PC-9 (cell line): ENCODE measurements around the gene WNK2. TPM values are rescaled to one million over a fixed set of nuclear protein-coding genes. Genes with fewer than 3 reads are reported as not detected.

ENCODE experiments used
- BruUV-seq: library from RNA; stranded (reverse); fragments of 400-500 nt; replicated peaks from 2 replicates; lab custom pipeline; 2021; lab: Mats Ljungman, UMichigan
- CTCF ChIA-PET: fragments of 300-600 bp; sonication (Branson Sonifier 250); formaldehyde crosslinking; loops from one replicate; lab custom pipeline; 2022; ENCODE audit warnings: antibody characterized with exemption; lab: Charles Lee
- POLR2A ChIA-PET: fragments of 300-600 bp; sonication (Branson Sonifier 250); formaldehyde crosslinking; loops from one replicate; lab custom pipeline; 2022; ENCODE audit warnings: antibody characterized with exemption; ENCODE audit not compliant: unreplicated experiment; lab: Charles Lee
- DNase-seq, 2 experiments: peaks; one replicate each; pipeline versions ENCODE4 v3.0.0 to v3.0.0-alpha.2; 2015 to 2022; ENCODE audit warnings: mixed read lengths in 1 of 2
- H2AFZ ChIP-seq: fragments of 200-600 bp; sonication (generic); 2 replicates; pipeline ENCODE4 v1.8.1; 2017; ENCODE audit warnings: antibody characterized with exemption
- H3F3A ChIP-seq: fragments of 200-600 bp; sonication (generic); 2 replicates; pipeline ENCODE4 v1.8.1; 2017; ENCODE audit warnings: antibody characterized with exemption, mild to moderate bottlenecking, low read depth; ENCODE audit not compliant: insufficient read depth
- H3K27ac ChIP-seq: fragments of 200-600 bp; sonication (generic); 2 replicates; pipeline ENCODE4 v1.6.1; 2016; ENCODE audit warnings: mixed run types
- H3K27me3 ChIP-seq: fragments of 200-600 bp; sonication (generic); 2 replicates; pipeline ENCODE4 v1.6.1; 2016; ENCODE audit warnings: low read depth, mixed run types; ENCODE audit not compliant: insufficient read depth
- H3K36me3 ChIP-seq: fragments of 200-600 bp; sonication (generic); 2 replicates; pipeline ENCODE4 v1.6.1; 2016; ENCODE audit warnings: low read depth, mixed run types
- H3K4me1 ChIP-seq: fragments of 200-600 bp; sonication (generic); replicated peaks from 2 replicates; pipeline ENCODE4 v1.6.1; 2016; ENCODE audit warnings: mixed run types; ENCODE audit not compliant: insufficient read depth
- H3K4me2 ChIP-seq: fragments of 200-600 bp; sonication (generic); 2 replicates; pipeline ENCODE4 v1.6.1; 2017; ENCODE audit warnings: mixed run types
- H3K4me3 ChIP-seq: fragments of 200-600 bp; sonication (generic); 2 replicates; pipeline ENCODE4 v1.6.1; 2016; ENCODE audit warnings: mixed run types
- H3K79me2 ChIP-seq: fragments of 200-600 bp; sonication (generic); 2 replicates; pipeline ENCODE4 v1.6.1; 2017; ENCODE audit warnings: low read depth, mixed run types
- H3K9me2 ChIP-seq: fragments of 200-600 bp; sonication (generic); 2 replicates; pipeline ENCODE4 v1.8.1; 2017; ENCODE audit warnings: mild to moderate bottlenecking; ENCODE audit not compliant: insufficient read depth
- H3K9me3 ChIP-seq: fragments of 200-600 bp; sonication (generic); 2 replicates; pipeline ENCODE4 v1.8.1; 2016; ENCODE audit warnings: low read depth; ENCODE audit not compliant: insufficient read depth
- H4K20me1 ChIP-seq: fragments of 200-600 bp; sonication (generic); 2 replicates; pipeline ENCODE4 v1.8.1; 2017; ENCODE audit not compliant: insufficient read depth
- CTCF ChIP-seq: fragments of 200-600 bp; sonication (generic); conservative IDR thresholded peaks from 2 replicates; pipeline ENCODE4 v1.6.1; 2017; ENCODE audit warnings: mixed run types, antibody characterized with exemption, mild to moderate bottlenecking, moderate library complexity
- EZH2 ChIP-seq: fragments of 200-600 bp; sonication (generic); IDR thresholded peaks from 2 replicates; pipeline ENCODE4 v1.8.0; 2017; ENCODE audit warnings: antibody characterized with exemption, low read depth
- intact Hi-C: fragments of 100-400 bp; cut with micrococcal nuclease; formaldehyde crosslinking; loops from one replicate; pipeline ENCODE4 v1.10.0; 2022; ENCODE audit not compliant: unreplicated experiment
- total RNA-seq: library from RNA; stranded (reverse); gene quantifications from 2 replicates; pipeline ENCODE4 v1.2.3, GENCODE V29; 2021

Gene WNK2
- total RNA-seq, 1 experiment from 2014 or later = 44.6 TPM

- peaks cover 8% of the 10 kb centered on the region; the same call in 1 of the 2 replicates for H3K4me1 ChIP-seq
- intact Hi-C loops = loop anchor here (5.0 kb wide), 1 partner anchor 39 kb away; no protein-coding TSS in a partner anchor
- BruUV-seq = no TSS peak
- ChIA-PET CTCF (no interaction called here), POLR2A (no interaction called here)
- no peaks in the 10 kb centered on the region for H3K27me3 ChIP-seq
- TF ChIP-seq EZH2 (no peak), CTCF (no peak)
- H3K27ac ChIP-seq = no peak overlapping the region
- H3K36me3 ChIP-seq = no peaks in the 10 kb centered on the region
- 0 out of 2 replicates have a peak, but pooled peaks cover 2% of the 10 kb centered on the region for H3F3A ChIP-seq
- DNase-seq = no peak
- no peaks in the 10 kb centered on the region for H4K20me1 ChIP-seq
- H3K4me3 ChIP-seq = peak overlapping the region; percentile 74
- H3K9me2 ChIP-seq = no peaks in the 10 kb centered on the region
- peaks cover 14% of the 10 kb centered on the region; the same call in 1 of the 2 replicates for H3K79me2 ChIP-seq
- H2AFZ ChIP-seq = peak overlapping the region; percentile 87
- H3K4me2 ChIP-seq = peak overlapping the region; percentile 98
- H3K9me3 ChIP-seq = no peaks in the 10 kb centered on the region
Measured at GRCh38 chr9:93183131-93183662, 742 bp upstream of the WNK2 start.

DNA sequence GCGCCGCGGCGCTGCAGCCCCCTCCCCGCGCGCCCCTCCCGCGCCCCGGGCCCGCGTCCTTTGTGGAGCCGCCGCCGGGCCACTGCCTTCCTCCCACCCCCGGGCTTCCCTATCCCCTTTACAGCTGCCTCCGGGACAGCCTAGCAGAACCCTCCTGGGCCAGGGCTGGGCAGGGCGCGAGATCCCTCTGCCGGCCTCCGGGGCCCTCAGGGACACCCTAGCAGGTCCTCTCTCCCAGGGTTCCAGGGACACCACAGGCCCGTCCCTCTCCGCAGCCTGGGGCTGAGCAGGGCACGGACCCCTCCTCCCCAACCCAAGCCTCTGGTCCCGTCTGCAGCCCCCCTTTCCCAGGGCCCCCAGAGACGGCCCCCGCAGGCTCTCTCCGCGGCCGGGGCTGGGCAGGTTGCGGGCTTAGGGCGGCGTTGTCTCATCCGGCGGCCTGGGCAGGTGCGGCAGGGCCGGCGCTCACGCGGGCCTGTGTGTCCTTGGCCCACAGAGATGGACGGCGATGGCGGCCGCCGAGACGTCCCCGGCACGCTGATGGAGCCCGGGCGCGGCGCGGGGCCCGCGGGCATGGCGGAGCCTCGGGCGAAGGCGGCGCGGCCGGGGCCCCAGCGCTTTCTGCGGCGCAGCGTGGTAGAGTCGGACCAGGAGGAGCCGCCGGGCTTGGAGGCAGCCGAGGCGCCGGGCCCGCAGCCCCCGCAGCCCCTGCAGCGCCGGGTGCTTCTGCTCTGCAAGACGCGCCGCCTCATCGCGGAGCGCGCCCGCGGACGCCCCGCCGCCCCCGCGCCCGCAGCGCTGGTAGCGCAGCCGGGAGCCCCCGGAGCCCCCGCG is 710 bp downstream of the WNK2 start:
- TF ChIP-seq CTCF (no peak), EZH2 (no peak)
- intact Hi-C loops = loop anchor here (5.0 kb wide), 1 partner anchor 38 kb away; no protein-coding TSS in a partner anchor
- H2AFZ ChIP-seq = peak overlapping the region; percentile 78
- ChIA-PET POLR2A (no interaction called here), CTCF (no interaction called here)
- BruUV-seq = no TSS peak
- H3K36me3 ChIP-seq = no peaks in the 10 kb centered on the region
- peak overlapping the region; percentile 98 for H3K4me2 ChIP-seq
- H3K4me1 ChIP-seq = peaks cover 8% of the 10 kb centered on the region; the same call in 1 of the 2 replicates
- H3K4me3 ChIP-seq = peak overlapping the region; percentile 74
- peaks cover 14% of the 10 kb centered on the region; the same call in 1 of the 2 replicates for H3K79me2 ChIP-seq
- H3K27me3 ChIP-seq = no peaks in the 10 kb centered on the region
- H3K9me3 ChIP-seq = no peaks in the 10 kb centered on the region
- H3F3A ChIP-seq = 0 out of 2 replicates have a peak, but pooled peaks cover 2% of the 10 kb centered on the region
- no peak overlapping the region for H3K27ac ChIP-seq
- H3K9me2 ChIP-seq = no peaks in the 10 kb centered on the region
- no peaks in the 10 kb centered on the region; the same call in 1 of the 2 replicates for H4K20me1 ChIP-seq
- peak in 1 of 2 experiments; percentile 34 for DNase-seq
